GM10847 (cell line): ENCODE results near the gene SPINK4.

Experiments used
- POLR2A ChIP-seq: IDR thresholded peaks from 2 replicates; pipeline ENCODE4 v1.6.1; 2011; ENCODE audit not compliant: insufficient read length; ENCODE audit errors: extremely low read depth

SPINK4 gene

GRCh38 chr9:33291901-33292300, 51.9 kb downstream of the SPINK4 start:
- no peak for TF ChIP-seq POLR2A

- no peak for TF ChIP-seq POLR2A
These were observed 53.8 kb downstream of the SPINK4 start for GRCh38 chr9:33293782-33294181.

DNA sequence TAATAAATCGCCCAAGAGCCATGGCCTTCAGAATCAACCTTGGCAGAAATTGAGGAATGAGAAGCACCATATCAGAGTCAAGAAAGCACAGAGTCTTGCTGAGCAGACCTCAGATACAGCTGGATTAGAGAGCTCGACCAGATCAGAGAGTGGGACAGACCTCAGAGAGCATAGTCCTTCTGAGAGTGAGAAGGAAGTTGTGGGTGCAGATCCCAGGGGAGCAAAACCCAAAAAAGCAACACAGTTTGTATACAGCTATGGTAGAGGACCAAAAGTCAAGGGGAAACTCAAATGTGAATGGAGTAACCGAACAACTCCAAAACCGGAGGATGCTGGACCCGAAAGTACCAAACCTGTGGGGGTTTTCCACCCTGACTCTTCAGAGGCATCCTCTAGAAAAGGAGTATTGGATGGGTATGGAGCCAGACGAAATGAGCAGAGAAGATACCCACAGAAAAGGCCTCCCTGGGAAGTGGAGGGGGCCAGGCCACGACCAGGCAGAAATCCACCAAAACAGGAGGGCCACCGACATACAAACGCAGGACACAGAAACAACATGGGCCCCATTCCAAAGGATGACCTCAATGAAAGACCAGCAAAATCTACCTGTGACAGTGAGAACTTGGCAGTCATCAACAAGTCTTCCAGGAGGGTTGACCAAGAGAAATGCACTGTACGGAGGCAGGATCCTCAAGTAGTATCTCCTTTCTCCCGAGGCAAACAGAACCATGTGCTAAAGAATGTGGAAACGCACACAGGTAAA, 54.9 kb downstream of the SPINK4 start:
- no peak for TF ChIP-seq POLR2A

DNA sequence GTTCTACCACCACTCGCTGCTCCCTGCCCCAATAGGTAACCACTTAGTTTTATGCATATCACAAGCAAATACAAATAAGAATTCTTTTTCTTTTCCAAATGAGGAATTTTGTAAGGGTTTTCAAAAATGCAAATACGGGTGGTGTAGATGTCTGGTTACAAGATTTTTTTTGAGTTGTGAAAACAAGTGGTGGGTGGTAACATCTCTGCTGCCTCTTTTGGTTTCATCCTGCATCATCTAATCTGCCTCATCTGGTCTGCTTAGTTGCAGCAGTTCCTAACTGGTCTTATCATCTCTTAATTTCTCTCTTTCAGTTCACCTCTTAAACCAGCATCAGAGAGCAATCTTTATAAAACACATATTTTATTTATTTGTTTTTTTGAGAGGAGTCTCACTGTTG, 55.6 kb downstream of the SPINK4 start:
- no peak for TF ChIP-seq POLR2A

GRCh38 chr9:33297432-33297831, 57.5 kb downstream of the SPINK4 start:
- no peak for TF ChIP-seq POLR2A
